Endodermal cell (in vitro differentiated cells): ENCODE measurements around the gene TBL2. TPM values are rescaled to one million over a fixed set of nuclear protein-coding genes. Genes with fewer than 3 reads are reported as not detected.

Experiments
- DNase-seq: peaks from one replicate; pipeline ENCODE4 v3.0.0-alpha.2; 2017
- H3K27ac ChIP-seq: 2 replicates; pipeline ENCODE4 v1.5.1; 2013; ENCODE audit warnings: mild to moderate bottlenecking, low read depth, low read length, moderate library complexity
- H3K27me3 ChIP-seq: 2 replicates; pipeline ENCODE4 v1.6.1; 2013; ENCODE audit warnings: mild to moderate bottlenecking, low read length, moderate library complexity; ENCODE audit not compliant: insufficient read depth, control insufficient read depth, poor library complexity, severe bottlenecking
- H3K36me3 ChIP-seq: 2 replicates; pipeline ENCODE4 v1.7.0; 2013; ENCODE audit warnings: mild to moderate bottlenecking, low read length, moderate library complexity; ENCODE audit not compliant: control insufficient read depth, insufficient read depth
- H3K4me1 ChIP-seq: one replicate; pipeline ENCODE4 v1.7.0; 2013; ENCODE audit warnings: low read length; ENCODE audit not compliant: control insufficient read depth, insufficient read depth
- H3K4me3 ChIP-seq: 2 replicates; pipeline ENCODE4 v1.5.1; 2013; ENCODE audit warnings: mild to moderate bottlenecking, low read length, moderate library complexity
- H3K9ac ChIP-seq: 2 replicates; pipeline ENCODE4 v1.6.1; 2013; ENCODE audit warnings: mild to moderate bottlenecking, low read length, moderate library complexity; ENCODE audit not compliant: poor library complexity, severe bottlenecking; ENCODE audit errors: extremely low read depth
- H3K9me3 ChIP-seq: 2 replicates; pipeline ENCODE4 v1.6.1; 2013; ENCODE audit warnings: mild to moderate bottlenecking, low read length, moderate library complexity; ENCODE audit not compliant: control insufficient read depth
- H3K27ac Mint-ChIP-seq: 2 replicates; pipeline ENCODE4 v1.8.0; 2020; ENCODE audit warnings: mixed read lengths
- H3K27me3 Mint-ChIP-seq: 2 replicates; pipeline ENCODE4 v1.8.0; 2021; ENCODE audit warnings: mild to moderate bottlenecking, mixed read lengths; ENCODE audit not compliant: insufficient read depth
- H3K36me3 Mint-ChIP-seq: 2 replicates; pipeline ENCODE4 v1.8.0; 2020; ENCODE audit warnings: low read depth, mixed read lengths
- H3K4me1 Mint-ChIP-seq: 2 replicates; pipeline ENCODE4 v1.8.0; 2020; ENCODE audit warnings: mixed read lengths
- H3K4me3 Mint-ChIP-seq: 2 replicates; pipeline ENCODE4 v1.8.0; 2020; ENCODE audit warnings: mild to moderate bottlenecking, moderate library complexity, mixed read lengths
- H3K9me3 Mint-ChIP-seq: 2 replicates; pipeline ENCODE4 v1.8.0; 2020; ENCODE audit warnings: mild to moderate bottlenecking, mixed read lengths
- WGBS, 2 experiments: methylation state at CpG; one replicate each; pipeline versions ENCODE4 v1.1.5 to v1.1.7; 2013; ENCODE audit warnings: missing lambda C conversion rate in 2 of 2, mixed read lengths in 1 of 2; ENCODE audit not compliant: insufficient coverage in 1 of 2, insufficient read length in 1 of 2; 5-methylcytosine and 5-hydroxymethylcytosine counted together
- total RNA-seq, 2 donors: library from RNA; stranded (reverse); fragmentation: NEBNext Ultra II Directional in 1 of 2; extraction: Animal tissue kit (Norgen Biotek cat#: 25700) in 1 of 2; gene quantifications; 2 replicates in 1 of 2; 3 replicates in 1 of 2; pipeline ENCODE4 v1.2.1, GENCODE V29; 2021
- TF ChIP-seq, protein P1 (sequence below): fragments of 200-600 bp; sonication (generic); conservative IDR thresholded peaks from 2 replicates; pipeline ENCODE4 v1.5.0; 2021; ENCODE audit warnings: antibody characterized with exemption, mild to moderate bottlenecking

Gene TBL2
- total RNA-seq, 2 donors from 2014 or later, result 55.7 to 59.7 TPM

DNA sequence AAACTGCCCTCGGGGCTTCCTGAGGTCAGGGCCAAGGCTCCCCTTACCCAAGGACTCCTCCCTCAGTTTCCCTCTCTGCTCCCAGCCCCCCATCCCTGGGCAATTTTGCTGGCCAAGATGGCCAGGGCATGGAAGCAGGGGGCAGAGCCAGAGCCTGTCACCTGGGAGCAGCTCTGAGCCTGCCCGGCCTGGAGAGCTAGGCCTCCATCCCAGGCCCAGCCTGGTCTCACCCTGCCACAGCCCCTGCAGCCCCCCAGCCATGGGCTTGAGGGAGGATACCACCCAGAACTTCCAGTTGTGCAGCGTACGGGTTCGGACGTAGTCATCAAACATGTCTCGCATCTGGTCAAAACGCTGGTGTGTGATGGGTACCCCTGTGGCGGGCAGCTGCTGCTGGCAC is 17.0 kb upstream of the TBL2 start:
- no peak for DNase-seq
- Histone ChIP-seq H3K27me3 (no peaks in the 10 kb centered on the region), H3K9ac (no peak overlapping the region), H3K9me3 (no peaks in the 10 kb centered on the region), H3K27ac (no peak overlapping the region), H3K4me3 (no peak overlapping the region), H3K36me3 (no peaks in the 10 kb centered on the region), H3K4me1 (no peaks in the 10 kb centered on the region)
- 89 to 94% methylated on average over 7 to 9 of the region's 9 CpGs for WGBS, 2 experiments
- TF ChIP-seq, protein P1, sequence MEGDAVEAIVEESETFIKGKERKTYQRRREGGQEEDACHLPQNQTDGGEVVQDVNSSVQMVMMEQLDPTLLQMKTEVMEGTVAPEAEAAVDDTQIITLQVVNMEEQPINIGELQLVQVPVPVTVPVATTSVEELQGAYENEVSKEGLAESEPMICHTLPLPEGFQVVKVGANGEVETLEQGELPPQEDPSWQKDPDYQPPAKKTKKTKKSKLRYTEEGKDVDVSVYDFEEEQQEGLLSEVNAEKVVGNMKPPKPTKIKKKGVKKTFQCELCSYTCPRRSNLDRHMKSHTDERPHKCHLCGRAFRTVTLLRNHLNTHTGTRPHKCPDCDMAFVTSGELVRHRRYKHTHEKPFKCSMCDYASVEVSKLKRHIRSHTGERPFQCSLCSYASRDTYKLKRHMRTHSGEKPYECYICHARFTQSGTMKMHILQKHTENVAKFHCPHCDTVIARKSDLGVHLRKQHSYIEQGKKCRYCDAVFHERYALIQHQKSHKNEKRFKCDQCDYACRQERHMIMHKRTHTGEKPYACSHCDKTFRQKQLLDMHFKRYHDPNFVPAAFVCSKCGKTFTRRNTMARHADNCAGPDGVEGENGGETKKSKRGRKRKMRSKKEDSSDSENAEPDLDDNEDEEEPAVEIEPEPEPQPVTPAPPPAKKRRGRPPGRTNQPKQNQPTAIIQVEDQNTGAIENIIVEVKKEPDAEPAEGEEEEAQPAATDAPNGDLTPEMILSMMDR, result no peak
- Mint-ChIP-seq H3K27me3 (peaks cover 31% of the 10 kb centered on the region), H3K4me3 (no peak overlapping the region), H3K27ac (no peak overlapping the region), H3K4me1 (no peaks in the 10 kb centered on the region), H3K9me3 (no peaks in the 10 kb centered on the region), H3K36me3 (peaks cover 2% of the 10 kb centered on the region)

DNA sequence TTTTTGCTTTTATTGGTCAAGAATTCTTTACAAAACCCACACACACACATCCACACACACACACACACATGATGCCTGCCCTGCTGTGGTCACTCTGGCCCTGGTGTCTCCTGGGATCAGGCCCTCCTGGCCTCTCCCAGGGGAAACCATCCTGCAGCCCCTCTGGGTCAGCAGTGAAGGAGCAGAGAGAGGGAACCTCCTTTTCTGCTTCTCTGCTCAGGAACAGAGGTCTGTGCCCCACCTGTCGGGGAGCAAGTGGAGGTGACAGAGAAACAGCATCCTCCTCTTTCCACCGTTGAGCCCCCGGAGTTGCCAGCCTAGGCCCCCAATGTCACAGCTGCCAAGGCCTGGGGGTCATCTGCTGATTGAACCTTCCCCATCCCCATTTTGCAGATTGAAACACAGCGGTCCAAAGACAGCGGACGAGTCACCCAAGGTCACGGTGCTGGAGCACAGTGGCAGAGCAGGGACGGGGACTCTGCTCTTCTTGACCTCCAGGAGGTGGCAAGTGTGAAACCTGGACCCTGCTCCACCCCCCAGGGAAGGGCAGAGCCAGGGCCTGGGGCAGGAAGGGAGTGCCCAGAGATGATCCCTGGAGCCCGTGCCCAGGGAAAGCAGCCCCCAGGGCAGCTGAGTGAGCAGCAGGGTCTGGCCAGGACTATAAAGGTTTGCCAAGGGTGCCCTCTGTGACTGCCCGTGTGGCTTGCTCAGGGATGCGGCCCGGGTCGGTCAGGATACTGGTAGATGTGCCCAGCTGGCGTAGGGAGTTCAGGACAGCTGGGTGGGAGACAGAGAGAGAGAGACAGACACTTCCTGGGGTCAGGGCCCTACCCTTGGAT is 15.0 kb upstream of the TBL2 start:
- Histone ChIP-seq H3K9ac (no peak overlapping the region), H3K9me3 (no peaks in the 10 kb centered on the region), H3K27ac (no peak overlapping the region), H3K27me3 (no peaks in the 10 kb centered on the region), H3K36me3 (no peaks in the 10 kb centered on the region), H3K4me1 (no peaks in the 10 kb centered on the region), H3K4me3 (no peak overlapping the region)
- H3K27ac Mint-ChIP-seq, result no peak overlapping the region
- H3K4me1 Mint-ChIP-seq, result no peaks in the 10 kb centered on the region
- peaks cover 2% of the 10 kb centered on the region for H3K36me3 Mint-ChIP-seq
- H3K9me3 Mint-ChIP-seq, result no peaks in the 10 kb centered on the region
- peaks cover 21% of the 10 kb centered on the region for H3K27me3 Mint-ChIP-seq
- WGBS, 2 experiments, result 84 to 88% methylated on average over 7 to 14 of the region's 14 CpGs
- H3K4me3 Mint-ChIP-seq, result no peak overlapping the region
- no peak for DNase-seq
- TF ChIP-seq, protein P1, result no peak

GRCh38 chr7:73586911-73587310 is 8.5 kb upstream of the TBL2 start:
- H3K9me3 ChIP-seq, result no peaks in the 10 kb centered on the region
- WGBS, 2 experiments, result 92 to 95% methylated on average over 8 to 12 of the region's 12 CpGs
- Mint-ChIP-seq H3K27ac (no peak overlapping the region), H3K4me1 (no peaks in the 10 kb centered on the region), H3K9me3 (no peaks in the 10 kb centered on the region), H3K27me3 (peaks cover 55% of the 10 kb centered on the region), H3K36me3 (no peaks in the 10 kb centered on the region), H3K4me3 (no peak overlapping the region)
- H3K36me3 ChIP-seq, result no peaks in the 10 kb centered on the region
- peaks cover 3% of the 10 kb centered on the region for H3K27me3 ChIP-seq
- H3K9ac ChIP-seq, result no peak overlapping the region
- DNase-seq, result no peak
- TF ChIP-seq, protein P1, result no peak
- no peak overlapping the region for H3K4me3 ChIP-seq
- H3K27ac ChIP-seq, result no peak overlapping the region
- H3K4me1 ChIP-seq, result no peaks in the 10 kb centered on the region
